ENCODE measurements around the gene NNAT. TPM values are rescaled to one million over a fixed set of nuclear protein-coding genes. Genes with fewer than 3 reads are reported as not detected.

Gene NNAT
- polyA plus RNA-seq, 4 donors: 63.6 to 99.8 (median 96.8) TPM

GRCh38 chr20:37564388-37565133 is 43.5 kb downstream of the NNAT start:
- DNase-seq (ENCODE audit: low read depth in 4 of 4, low spot score in 3 of 4): no peak

- DNase-seq (ENCODE audit: low read depth in 4 of 4, low spot score in 3 of 4): no peak
These were observed 44.2 kb downstream of the NNAT start for GRCh38 chr20:37565134-37565811.

GRCh38 chr20:37566590-37567330 is 45.7 kb downstream of the NNAT start:
- DNase-seq (ENCODE audit: low read depth in 4 of 4, low spot score in 3 of 4): no peak

- DNase-seq (ENCODE audit: low read depth in 4 of 4, low spot score in 3 of 4): no peak
These were observed 46.2 kb downstream of the NNAT start for GRCh38 chr20:37567331-37567665.

GRCh38 chr20:37567671-37568588 is 46.9 kb downstream of the NNAT start:
- DNase-seq (ENCODE audit: low read depth in 4 of 4, low spot score in 3 of 4): peak in 3 of 4 donors; percentile 47 to 60 (median 51)

- DNase-seq (ENCODE audit: low read depth in 4 of 4, low spot score in 3 of 4): no peak
These were observed 49.4 kb downstream of the NNAT start for GRCh38 chr20:37570419-37570818.

GRCh38 chr20:37571033-37571432 is 50.0 kb downstream of the NNAT start:
- no peak for DNase-seq (ENCODE audit: low read depth in 4 of 4, low spot score in 3 of 4)

Other genes starting within 250 kb of the NNAT start
- gene MANBAL, start 231.6 kb upstream of the NNAT start, polyA plus RNA-seq (ENCODE audit: insufficient read length in 4 of 4): 10 to 100 TPM; 68.7 to 77.2 (median 70.4) TPM
- 10 to 100 TPM; 51.2 to 67.5 (median 58.2) TPM for gene SRC, start 175.1 kb upstream of the NNAT start, polyA plus RNA-seq (ENCODE audit: insufficient read length in 4 of 4)
- gene BLCAP, start 6.6 kb downstream of the NNAT start, polyA plus RNA-seq (ENCODE audit: insufficient read length in 4 of 4): 10 to 100 TPM; 78.4 to 88.1 (median 84.9) TPM
- gene CTNNBL1, start 172.8 kb downstream of the NNAT start, polyA plus RNA-seq (ENCODE audit: insufficient read length in 4 of 4): 10 to 100 TPM; 45.6 to 53.7 (median 50.5) TPM